Activated CD4-positive, alpha-beta T cell treated with anti-CD3 and anti-CD28 coated beads for 36 hours (primary cell): ENCODE measurements around the gene SF1. TPM values are rescaled to one million over a fixed set of nuclear protein-coding genes. Genes with fewer than 3 reads are reported as not detected.

Experiments used
- ATAC-seq: fragments of 200-7000 bp; cut with Tn5 transposase; one replicate; pipeline ENCODE4 v1.10.0; 2021; ENCODE audit warnings: mild to moderate bottlenecking, moderate library complexity
- CTCF ChIA-PET: fragments of 350-600 bp; sonication (Branson Sonifier 250); formaldehyde crosslinking; loops from one replicate; lab custom pipeline; 2021; ENCODE audit warnings: antibody characterized with exemption; lab: Charles Lee
- POLR2A ChIA-PET: fragments of 350-600 bp; sonication (Branson Sonifier 250); formaldehyde crosslinking; loops from one replicate; lab custom pipeline; 2021; ENCODE audit warnings: antibody characterized with exemption, inconsistent platforms; lab: Charles Lee
- DNase-seq: peaks from one replicate; pipeline ENCODE4 v3.0.0-alpha.2; 2020
- H3K27ac Mint-ChIP-seq: one replicate; pipeline ENCODE4 v1.8.0; 2021; ENCODE audit warnings: mixed read lengths
- H3K27me3 Mint-ChIP-seq: one replicate; pipeline ENCODE4 v1.8.0; 2021; ENCODE audit warnings: mixed read lengths
- H3K36me3 Mint-ChIP-seq: one replicate; pipeline ENCODE4 v1.8.0; 2021; ENCODE audit warnings: low read depth, mixed read lengths
- H3K4me1 Mint-ChIP-seq: one replicate; pipeline ENCODE4 v1.8.0; 2021; ENCODE audit warnings: mixed read lengths
- H3K4me3 Mint-ChIP-seq: one replicate; pipeline ENCODE4 v1.8.0; 2021; ENCODE audit warnings: mild to moderate bottlenecking, moderate library complexity, mixed read lengths
- H3K9me3 Mint-ChIP-seq: one replicate; pipeline ENCODE4 v1.8.0; 2021; ENCODE audit warnings: low read depth, mixed read lengths
- intact Hi-C, 2 experiments: fragments of 100-400 bp; cut with DNase I in 1 of 2; cut with micrococcal nuclease in 1 of 2; formaldehyde crosslinking; loops; one replicate each; pipeline versions ENCODE4 v1.14.2 to v1.15.1; 2022 to 2024; cut with DNase I, micrococcal nuclease
- total RNA-seq, 2 experiments: library from RNA; stranded (reverse); gene quantifications; one replicate each; pipeline ENCODE4 v1.2.3, GENCODE V29; 2021

SF1 gene
- total RNA-seq, 2 experiments from 2014 or later = 318 to 362 TPM

- no peaks in the 10 kb centered on the region for H3K9me3 Mint-ChIP-seq
- CTCF ChIA-PET = interaction anchor here (0.6 to 2.6 kb wide), 7 partner anchors 16 to 270 kb away, joined by 3 to 12 read pairs (median 6); no protein-coding TSS in a partner anchor
These were observed 33.2 kb downstream of the SF1 start for GRCh38 chr11:64745189-64745520.

DNA sequence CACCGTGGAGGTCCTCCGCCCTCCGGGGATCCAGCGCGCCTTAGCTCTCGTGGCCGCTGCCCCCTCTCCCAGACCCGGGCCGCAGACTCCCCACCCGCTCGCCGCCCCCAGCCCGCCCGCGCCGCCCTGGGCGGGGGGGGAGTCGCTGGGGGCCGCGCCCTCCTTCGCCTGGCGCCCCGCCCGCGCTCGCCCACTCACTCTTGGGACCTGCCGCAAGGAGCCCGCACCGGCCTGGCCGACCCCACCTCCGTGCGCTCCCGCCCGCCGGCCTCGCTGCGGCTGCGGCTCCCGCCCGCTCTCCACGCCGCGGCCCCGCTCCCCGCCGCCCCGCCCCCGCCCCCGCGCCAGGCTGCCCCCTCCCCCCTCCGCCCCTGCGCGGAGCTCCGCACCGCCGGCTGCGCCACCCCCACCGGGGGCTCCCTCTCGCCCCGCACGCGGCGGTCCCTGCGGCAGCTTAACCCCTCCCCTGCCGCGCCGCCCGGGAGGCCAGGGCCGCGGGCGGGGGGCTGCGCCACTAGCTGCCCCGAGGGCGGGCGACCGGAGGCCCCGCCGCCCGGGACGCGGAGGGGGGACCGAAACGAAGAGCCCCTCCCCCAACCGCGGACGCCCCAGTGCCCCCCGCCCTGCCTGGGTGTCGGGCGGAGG lies 33.7 kb downstream of the SF1 start:
- ATAC-seq (no peak), DNase-seq (peak; percentile 40)
- POLR2A ChIA-PET = interaction anchor here (1.2 kb wide), 2 partner anchors 16 to 19 kb away, joined by 3 read pairs; no protein-coding TSS in a partner anchor
- intact Hi-C loops = loop anchor here (2.0 kb wide), 2 partner anchors 18 to 66 kb away; partner anchors contain the start of gene MEN1 (in 1 of the 2)
- H3K27me3 Mint-ChIP-seq = peaks cover 5% of the 10 kb centered on the region
- H3K27ac Mint-ChIP-seq = no peak overlapping the region
- H3K36me3 Mint-ChIP-seq = no peaks in the 10 kb centered on the region
- peaks cover 25% of the 10 kb centered on the region for H3K4me1 Mint-ChIP-seq
- CTCF ChIA-PET = interaction anchor here (0.9 to 2.6 kb wide), 10 partner anchors 12 to 331 kb away, joined by 3 to 12 read pairs (median 4); no protein-coding TSS in a partner anchor
- H3K4me3 Mint-ChIP-seq = peak overlapping the region; percentile 73
- no peaks in the 10 kb centered on the region for H3K9me3 Mint-ChIP-seq

More at GRCh38 chr11:64745189-64745520, 33.2 kb downstream of the SF1 start:
- Mint-ChIP-seq H3K27me3 (peaks cover 5% of the 10 kb centered on the region), H3K27ac (peak overlapping the region; percentile 65), H3K4me3 (peak overlapping the region; percentile 77), H3K4me1 (peaks cover 25% of the 10 kb centered on the region), H3K36me3 (no peaks in the 10 kb centered on the region)
- ATAC-seq (peak; percentile 8), DNase-seq (peak; percentile 73)
- intact Hi-C loops = loop anchor here (2.0 kb wide), 2 partner anchors 18 to 66 kb away; partner anchors contain the start of gene MEN1 (in 1 of the 2)
- POLR2A ChIA-PET = interaction anchor here (1.2 kb wide), 1 partner anchor 18 kb away, joined by 3 read pairs; no protein-coding TSS in a partner anchor

DNA sequence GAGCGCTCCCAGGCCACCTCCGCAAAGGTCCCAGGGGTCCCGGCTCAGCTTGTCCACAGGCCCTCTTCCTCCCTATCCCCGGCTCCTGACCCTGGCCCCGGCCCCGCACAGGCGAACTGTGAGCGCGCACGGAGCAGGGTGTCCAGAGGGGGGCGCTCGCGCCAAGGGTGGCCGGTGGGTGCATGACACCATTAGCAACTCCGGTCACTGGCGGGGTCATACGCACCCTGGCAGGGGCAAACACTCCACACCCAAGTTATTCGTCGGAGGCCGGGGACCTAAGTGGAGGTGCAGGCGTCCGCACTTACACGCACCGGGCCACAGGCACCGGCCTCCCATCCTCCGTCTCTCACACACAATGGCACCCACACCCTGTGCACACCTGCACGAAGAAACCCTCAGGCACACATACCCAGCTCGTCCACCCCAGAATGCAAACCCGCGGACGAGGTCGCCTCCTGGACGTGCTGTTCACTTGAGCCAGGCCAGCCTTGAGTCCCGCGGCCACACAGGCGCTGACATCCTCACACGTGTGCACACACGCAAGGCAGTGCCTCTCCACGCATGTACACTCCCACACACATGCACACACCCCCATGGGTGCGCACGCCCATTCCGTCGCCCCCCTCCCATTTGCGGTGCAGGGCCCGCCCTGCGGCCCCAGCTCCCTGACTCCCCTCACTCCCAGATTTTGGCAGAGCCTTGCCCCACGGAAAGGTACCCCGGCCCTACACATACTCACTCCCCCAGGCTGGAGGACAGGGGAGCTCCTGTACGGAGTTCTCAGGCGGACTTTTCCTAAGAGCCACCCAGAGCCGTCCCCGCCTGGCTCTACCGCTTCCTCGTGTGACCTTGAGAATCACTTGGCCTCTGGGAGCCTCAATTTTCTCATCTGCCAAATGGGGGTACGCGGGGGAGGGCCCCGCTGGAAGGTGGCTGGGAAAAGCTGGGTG lies 34.5 kb downstream of the SF1 start, which contains the start of gene RASGRP2:
Gene RASGRP2, minus strand, starts transcription at position 552 of the 953 bp plus-strand sequence. CDS start 1,276 bp downstream, outside the sequence.
- POLR2A ChIA-PET = interaction anchor here (1.2 kb wide), 2 partner anchors 17 to 20 kb away, joined by 3 read pairs; no protein-coding TSS in a partner anchor
- H3K27ac Mint-ChIP-seq = peak within 1 kb of the TSS; percentile 55

DNA sequence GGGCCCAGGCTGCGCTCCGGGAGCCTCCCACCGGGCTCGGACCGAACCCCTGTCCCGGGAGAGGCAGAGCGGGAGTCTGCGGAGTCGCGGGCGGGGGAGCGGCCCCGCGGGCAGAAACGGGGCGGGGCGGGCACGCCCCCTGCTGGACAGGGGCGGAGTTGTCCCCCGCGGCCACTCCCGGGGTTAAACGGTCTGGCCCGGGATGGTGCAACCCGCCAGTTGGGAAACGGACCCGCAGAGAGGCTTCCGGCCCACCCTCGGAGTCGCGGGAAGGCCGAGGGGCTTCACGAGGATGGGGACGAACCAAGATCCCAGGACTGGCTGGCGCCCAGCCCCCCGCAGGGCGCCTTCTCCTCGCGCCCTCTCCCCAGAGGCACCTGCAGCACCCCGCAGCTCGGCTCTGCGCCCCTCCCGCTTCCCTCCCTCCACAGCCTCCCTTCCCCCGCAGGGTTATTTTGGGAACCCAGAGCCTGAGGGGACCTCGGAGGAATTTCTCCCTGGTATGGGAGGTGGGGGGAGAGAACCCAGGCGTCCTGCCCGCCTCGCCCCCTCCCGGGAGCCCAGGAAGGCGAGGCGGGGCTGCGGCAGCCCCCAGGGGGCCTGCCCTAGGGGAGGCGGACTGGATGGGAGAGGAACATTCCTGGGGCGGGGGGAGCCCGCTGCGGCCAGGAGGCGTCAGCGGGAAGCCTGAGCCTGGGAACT lies 35.3 kb downstream of the SF1 start:
- Mint-ChIP-seq H3K36me3 (no peaks in the 10 kb centered on the region), H3K4me1 (peaks cover 25% of the 10 kb centered on the region), H3K4me3 (peak overlapping the region; percentile 73), H3K9me3 (no peaks in the 10 kb centered on the region), H3K27me3 (peaks cover 5% of the 10 kb centered on the region), H3K27ac (no peak overlapping the region)
- peak; percentile 47 for ATAC-seq
- intact Hi-C loops = loop anchor here (1.0 to 2.0 kb wide), 6 partner anchors 20 to 384 kb away; partner anchors contain the start of genes NRXN2 (in 1 of the 2), RPS6KA4 (in 1 of the 2) and SF1 (in 1 of the 2)
- CTCF ChIA-PET = interaction anchor here (0.6 to 1.8 kb wide), 8 partner anchors 10 to 131 kb away, joined by 3 to 6 read pairs (median 4); no protein-coding TSS in a partner anchor
- DNase-seq = peak; percentile 86
- POLR2A ChIA-PET = no interaction called here

More for the DNA sequence above, 34.5 kb downstream of the SF1 start, which contains the start of gene RASGRP2:
- Mint-ChIP-seq H3K4me3 (peak within 1 kb of the TSS; percentile 73), H3K36me3 (no peaks in the 10 kb centered on the region), H3K4me1 (peaks cover 25% of the 10 kb centered on the region), H3K9me3 (no peaks in the 10 kb centered on the region), H3K27me3 (peaks cover 5% of the 10 kb centered on the region)
- DNase-seq = peak; percentile 91
- intact Hi-C loops = loop anchor here (1.0 to 2.0 kb wide), 7 partner anchors 19 to 385 kb away; partner anchors contain the start of genes MEN1 (in 1 of the 2), NRXN2 (in 1 of the 2), RPS6KA4 (in 1 of the 2) and SF1 (in 1 of the 2)
- CTCF ChIA-PET = interaction anchor here (0.6 to 2.6 kb wide), 15 partner anchors 10 to 332 kb away, joined by 3 to 12 read pairs (median 4); no protein-coding TSS in a partner anchor
- ATAC-seq = peak; percentile 52

DNA sequence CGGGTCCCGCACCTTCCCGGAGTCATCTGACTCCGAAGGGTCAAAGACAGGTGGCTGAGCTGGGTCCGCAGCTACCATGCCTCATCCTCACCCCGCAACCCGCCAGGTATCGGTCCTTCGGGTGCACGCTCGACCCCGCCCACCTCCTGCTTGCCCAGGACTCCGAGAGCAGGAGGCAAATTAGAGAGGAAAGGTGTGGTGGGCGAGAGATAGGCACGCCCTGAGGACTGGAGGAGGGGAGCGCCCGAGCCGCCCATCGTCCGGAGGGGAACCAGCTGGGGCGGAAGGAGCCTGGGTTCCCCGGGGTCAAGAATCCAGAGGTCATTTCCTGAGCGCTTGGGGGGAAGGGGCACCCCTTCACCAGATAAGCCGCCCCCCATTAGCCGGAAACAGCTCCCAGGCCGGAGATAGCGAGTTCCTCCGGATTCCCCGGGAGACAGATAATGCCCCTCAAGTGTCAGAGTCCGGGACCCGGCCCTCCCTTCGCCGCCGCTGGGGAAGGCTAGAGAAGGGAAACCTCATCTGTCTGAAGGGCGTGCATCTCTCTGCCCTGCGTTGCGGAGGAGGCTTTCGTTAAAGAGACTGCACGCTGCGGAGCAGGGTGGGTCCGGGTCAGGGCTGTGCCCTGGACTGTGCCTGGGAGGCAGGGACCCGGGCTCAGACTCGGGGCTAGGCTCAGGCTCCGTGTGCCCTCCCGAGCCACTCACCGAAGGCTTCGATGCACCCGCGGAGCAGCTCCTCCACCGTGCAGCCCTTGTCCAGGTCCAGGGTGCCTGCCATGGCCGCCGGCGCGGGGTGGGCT lies 36.1 kb downstream of the SF1 start:
- CTCF ChIA-PET = interaction anchor here (0.6 to 1.8 kb wide), 10 partner anchors 9 to 54 kb away, joined by 3 to 6 read pairs (median 4); no protein-coding TSS in a partner anchor
- DNase-seq = peak; percentile 57
- peak overlapping the region; percentile 57 for H3K4me3 Mint-ChIP-seq

GRCh38 chr11:64741375-64742086 lies 36.8 kb downstream of the SF1 start:
- H3K9me3 Mint-ChIP-seq = no peaks in the 10 kb centered on the region
- intact Hi-C loops = loop anchor here (1.0 to 2.0 kb wide), 4 partner anchors 53 to 383 kb away; partner anchors contain the start of gene RPS6KA4 (in 1 of the 2)
- no peak for DNase-seq
- no peaks in the 10 kb centered on the region for H3K36me3 Mint-ChIP-seq
- no peak overlapping the region for H3K27ac Mint-ChIP-seq
- ChIA-PET POLR2A (no interaction called here), CTCF (interaction anchor here (0.6 to 1.5 kb wide), 9 partner anchors 8 to 271 kb away, joined by 3 to 6 read pairs (median 4); no protein-coding TSS in a partner anchor)
- no peak for ATAC-seq
- peaks cover 5% of the 10 kb centered on the region for H3K27me3 Mint-ChIP-seq
- H3K4me1 Mint-ChIP-seq = peaks cover 28% of the 10 kb centered on the region
- H3K4me3 Mint-ChIP-seq = peak overlapping the region; percentile 57

More for the DNA sequence above, 36.1 kb downstream of the SF1 start:
- no peaks in the 10 kb centered on the region for H3K36me3 Mint-ChIP-seq
- POLR2A ChIA-PET = no interaction called here
- no peak overlapping the region for H3K27ac Mint-ChIP-seq
- H3K4me1 Mint-ChIP-seq = peaks cover 25% of the 10 kb centered on the region
- H3K27me3 Mint-ChIP-seq = peaks cover 5% of the 10 kb centered on the region
- peak; percentile 22 for ATAC-seq
- intact Hi-C loops = loop anchor here (1.0 to 2.0 kb wide), 4 partner anchors 53 to 383 kb away; partner anchors contain the start of gene RPS6KA4 (in 1 of the 2)
- no peaks in the 10 kb centered on the region for H3K9me3 Mint-ChIP-seq

- H3K9me3 Mint-ChIP-seq = no peaks in the 10 kb centered on the region
- ChIA-PET POLR2A (no interaction called here), CTCF (interaction anchor here (0.9 to 1.4 kb wide), 2 partner anchors 20 to 51 kb away, joined by 3 to 7 read pairs; no protein-coding TSS in a partner anchor)
- peaks cover 5% of the 10 kb centered on the region for H3K27me3 Mint-ChIP-seq
- H3K4me3 Mint-ChIP-seq = no peak overlapping the region
- peaks cover 26% of the 10 kb centered on the region for H3K4me1 Mint-ChIP-seq
- ATAC-seq (no peak), DNase-seq (no peak)
- H3K27ac Mint-ChIP-seq = no peak overlapping the region
- intact Hi-C loops = no loop called here
- H3K36me3 Mint-ChIP-seq = no peaks in the 10 kb centered on the region
These were observed 38.5 kb downstream of the SF1 start for GRCh38 chr11:64739871-64740270.

GRCh38 chr11:64736654-64737053 lies 41.7 kb downstream of the SF1 start:
- DNase-seq (no peak), ATAC-seq (no peak)
- Mint-ChIP-seq H3K27me3 (no peaks in the 10 kb centered on the region), H3K4me3 (no peak overlapping the region), H3K36me3 (peaks cover 2% of the 10 kb centered on the region), H3K27ac (no peak overlapping the region), H3K4me1 (peaks cover 17% of the 10 kb centered on the region), H3K9me3 (no peaks in the 10 kb centered on the region)
- POLR2A ChIA-PET = no interaction called here
- intact Hi-C loops = no loop called here
- CTCF ChIA-PET = interaction anchor here (0.6 to 1.1 kb wide), 3 partner anchors 10 to 1446 kb away, joined by 3 to 5 read pairs (median 3); no protein-coding TSS in a partner anchor

- Mint-ChIP-seq H3K36me3 (peaks cover 2% of the 10 kb centered on the region), H3K27me3 (no peaks in the 10 kb centered on the region), H3K4me3 (no peak overlapping the region), H3K9me3 (no peaks in the 10 kb centered on the region), H3K27ac (peak overlapping the region; percentile 15), H3K4me1 (peaks cover 11% of the 10 kb centered on the region)
- ATAC-seq = no peak
- intact Hi-C loops = no loop called here
- ChIA-PET CTCF (interaction anchor here (0.6 to 1.1 kb wide), 3 partner anchors 29 to 386 kb away, joined by 3 to 5 read pairs (median 3); no protein-coding TSS in a partner anchor), POLR2A (no interaction called here)
- DNase-seq = no peak
These were observed 42.5 kb downstream of the SF1 start for GRCh38 chr11:64735725-64736259.
